Measurements from ENCODE around the gene CALML5. TPM values are rescaled to one million over a fixed set of nuclear protein-coding genes. Genes with fewer than 3 reads are reported as not detected.

CALML5 gene
- total and polyA plus RNA-seq, 2 of the 4 experiments (the other 2 are of a cell fraction), result not detected

- Histone ChIP-seq H3K4ac (ENCODE audit: low read depth, low read length) (peak overlapping the region; percentile 73), H2BK120ac (ENCODE audit: low read depth, low read length) (peak overlapping the region; percentile 58; the same call in 1 of the 2 replicates), H3K36me3 (ENCODE audit: control insufficient read depth, insufficient read depth, low read length) (no peaks in the 10 kb centered on the region), H3K4me3 (ENCODE audit: insufficient read depth, low read depth, low read length) (no peak overlapping the region), H3K27me3 (ENCODE audit: control insufficient read depth, insufficient read depth, low read length) (no peaks in the 10 kb centered on the region), H3K4me1 (ENCODE audit: control insufficient read depth, insufficient read depth, low read length) (peaks cover 16% of the 10 kb centered on the region), H2AFZ (replicated peaks; ENCODE audit: low read length, poor library complexity) (peak overlapping the region; percentile 60), H3K9ac (ENCODE audit: low read depth, low read length) (no peak overlapping the region; the same call in 1 of the 2 replicates), H2BK20ac (ENCODE audit: low read depth, low read length) (peak overlapping the region; percentile 59; the same call in 1 of the 2 replicates), H3K56ac (ENCODE audit: extremely low read depth, insufficient read depth, low read length) (no peak overlapping the region), H3K9me1 (ENCODE audit: insufficient read depth, low read length) (peaks cover 5% of the 10 kb centered on the region), H3K14ac (replicated peaks; ENCODE audit: low read depth, low read length) (peak overlapping the region; percentile 40), H4K5ac (ENCODE audit: low read depth, low read length) (peak overlapping the region; percentile 45), H3K27ac (ENCODE audit: insufficient read depth, low read length) (peak overlapping the region; percentile 19; the same call in 1 of the 2 replicates), H3K4me2 (ENCODE audit: low read depth, low read length) (peak overlapping the region; percentile 36; the same call in 1 of the 2 replicates), H4K8ac (ENCODE audit: low read depth in 2 of 2, low read length in 2 of 2) (peak overlapping the region; percentile 31 to 82; a peak in 2 of 4 replicates), H4K91ac (ENCODE audit: insufficient read depth, low read depth, low read length) (peak overlapping the region; percentile 59; the same call in 1 of the 2 replicates), H2BK5ac (ENCODE audit: low read depth, low read length, poor library complexity, severe bottlenecking) (no peak overlapping the region), H2BK15ac (ENCODE audit: low read depth, low read length) (no peak overlapping the region), H3K18ac (ENCODE audit: low read depth, low read length) (peak overlapping the region; percentile 57; the same call in 1 of the 2 replicates), H3K23ac (ENCODE audit: low read depth, low read length) (peak overlapping the region; percentile 75; the same call in 1 of the 2 replicates), H2AK5ac (ENCODE audit: low read depth, low read length) (peak overlapping the region; percentile 5; the same call in 1 of the 2 replicates), H3K79me1 (ENCODE audit: low read depth in 1 of 2, low read length in 2 of 2) (no peaks in the 10 kb centered on the region), H2AK9ac (replicated peaks; ENCODE audit: low read depth, low read length, poor library complexity) (peak overlapping the region; percentile 75), H3K9me3 (ENCODE audit: control insufficient read depth, insufficient read depth, low read length) (peaks cover 6% of the 10 kb centered on the region), H4K20me1 (ENCODE audit: insufficient read depth, low read length) (no peaks in the 10 kb centered on the region)
- intact Hi-C loops (cut with micrococcal nuclease) (loop anchor here (5.0 kb wide), 1 partner anchor 56 kb away; the partner anchor contains the start of gene CALML3), in situ Hi-C loops (cut with MboI; ENCODE audit: low sequenced_read_pairs) (loop anchor here (25.0 kb wide), 1 partner anchor 396 kb away; no protein-coding TSS in a partner anchor), dilution Hi-C loops (cut with HindIII; ENCODE audit: low sequenced_read_pairs, unreplicated experiment) (no loop called here)
- peak; percentile 93 for TF ChIP-seq BHLHE40 (IDR thresholded peaks at IDR 0.05; ENCODE audit: low read depth, low read length)
- no peak for TF ChIP-seq MXI1 (IDR thresholded peaks at IDR 0.05; ENCODE audit: borderline replicate concordance, low read depth, low read length)
- CTCF ChIA-PET, result interaction anchor here (0.8 kb wide), 1 partner anchor 156 kb away, joined by 3 read pairs; no protein-coding TSS in a partner anchor
- DNase-seq, result peak; percentile 82
- BruUV-seq (replicated peaks), result no TSS peak
- 5% methylated on average over 4 of the region's 18 CpGs; no CpG with 5 or more reads in 1 of the 2 experiments for WGBS, 2 experiments (ENCODE audit: extremely low coverage in 2 of 2, insufficient read length in 1 of 2)
- ATAC-seq (ENCODE audit: low read depth), result peak; percentile 92
- POLR2A ChIA-PET (ENCODE audit: unreplicated experiment), result no interaction called here
Observed at GRCh38 chr10:5466451-5467206, 32.7 kb downstream of the CALML5 start.

All from IMR-90 (cell line).